T1000 (cell line): ENCODE data around the gene IGFBP1.
"Not testable (repeated sequence)": the region's sequence is repeated elsewhere in the genome, so short reads cannot be mapped to it uniquely, and the experiment has no call there.

ENCODE experiments used
- DNase-seq: peaks from one replicate; lab custom pipeline; 2025; ENCODE audit warnings: mixed read lengths; lab: John Stamatoyannopoulos, UW

Gene IGFBP1

DNA sequence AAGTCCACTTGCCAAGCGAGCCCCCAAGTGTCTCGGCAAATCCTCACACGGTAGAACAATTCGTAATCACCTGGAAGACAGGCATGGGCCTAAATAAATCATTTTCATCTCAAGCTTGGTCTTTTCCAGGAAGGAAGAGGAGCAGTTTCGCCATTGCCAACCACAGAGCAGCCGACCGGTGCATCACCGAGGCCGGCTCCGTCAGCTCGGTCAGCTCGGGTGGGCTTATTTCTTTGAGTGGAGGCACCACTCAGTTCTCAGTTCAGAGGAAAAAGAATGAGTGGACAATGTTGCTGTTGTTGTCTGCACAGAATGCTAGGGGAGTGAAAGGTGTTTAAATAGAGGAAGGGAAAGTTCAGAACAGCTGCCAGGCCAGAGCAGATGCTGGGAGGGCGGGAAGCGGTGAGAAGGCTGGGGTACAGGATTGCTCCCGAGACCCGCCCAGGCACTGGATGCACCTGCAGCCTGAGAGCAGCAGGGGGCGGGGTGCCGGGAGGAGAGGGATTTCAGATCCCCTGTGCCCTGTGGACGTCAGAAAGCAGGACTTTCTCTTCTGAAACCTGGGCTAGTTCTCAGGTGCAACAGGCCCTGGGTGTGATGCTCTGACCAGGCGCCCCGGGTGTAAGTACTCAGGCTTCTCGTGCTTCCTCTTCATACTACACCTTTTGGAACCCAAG is 50.5 kb downstream of the IGFBP1 start:
- DNase-seq: no peak

GRCh38 chr7:45939574-45939973 is 51.3 kb downstream of the IGFBP1 start:
- no peak for DNase-seq

GRCh38 chr7:45940237-45940781 is 52.0 kb downstream of the IGFBP1 start:
- DNase-seq: not testable (repeated sequence)

DNA sequence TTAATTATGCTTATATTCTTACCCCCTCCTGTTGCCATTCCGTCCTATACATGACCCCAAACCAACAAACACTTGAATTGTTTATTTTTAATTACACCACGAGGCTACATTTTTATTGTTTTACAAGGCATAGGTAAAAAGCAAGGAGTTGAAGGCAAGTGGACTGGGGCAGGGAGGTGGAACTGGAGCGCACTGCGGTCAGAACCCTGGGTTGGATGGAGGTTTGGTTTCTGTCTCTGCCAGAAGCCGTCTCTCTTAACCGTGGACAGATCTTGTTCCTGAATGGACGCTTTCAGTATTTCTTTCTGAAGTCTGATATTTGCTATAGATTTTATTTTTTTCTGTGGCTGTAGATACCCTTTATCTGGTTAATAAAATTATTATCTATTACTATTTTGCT is 52.7 kb downstream of the IGFBP1 start:
- no peak for DNase-seq
